HG02763 (cell line): ENCODE results near the gene RAD51B.
"Not testable (repeated sequence)": the region's sequence is repeated elsewhere in the genome, so short reads cannot be mapped to it uniquely, and the experiment has no call there.

Experiments used
- ATAC-seq: cut with Tn5 transposase; IDR thresholded peaks from one replicate; pipeline ENCODE4 v1.9.1; 2021; ENCODE audit warnings: mild to moderate bottlenecking, moderate library complexity; ENCODE audit not compliant: unreplicated experiment

RAD51B gene

GRCh38 chr14:68284834-68285233, 465.3 kb downstream of the RAD51B start:
- ATAC-seq: no peak

- peak; percentile 36 for ATAC-seq
These were observed 466.0 kb downstream of the RAD51B start for GRCh38 chr14:68285421-68286179.

- ATAC-seq: no peak
These were observed 467.1 kb downstream of the RAD51B start for GRCh38 chr14:68286667-68287066.

GRCh38 chr14:68289452-68289851, 469.9 kb downstream of the RAD51B start:
- ATAC-seq: not testable (repeated sequence)

GRCh38 chr14:68291820-68292219, 472.2 kb downstream of the RAD51B start:
- ATAC-seq: no peak

GRCh38 chr14:68292441-68293215, 473.0 kb downstream of the RAD51B start:
- no peak for ATAC-seq

- no peak for ATAC-seq
These were observed 473.8 kb downstream of the RAD51B start for GRCh38 chr14:68293404-68293803.

- ATAC-seq: no peak
These were observed 475.8 kb downstream of the RAD51B start for GRCh38 chr14:68295316-68295816.

GRCh38 chr14:68297039-68297438, 477.5 kb downstream of the RAD51B start:
- ATAC-seq: no peak

- no peak for ATAC-seq
These were observed 478.4 kb downstream of the RAD51B start for GRCh38 chr14:68297876-68298468.

- ATAC-seq: no peak
These were observed 481.0 kb downstream of the RAD51B start for GRCh38 chr14:68300608-68301007.

- no peak for ATAC-seq
These were observed 481.6 kb downstream of the RAD51B start for GRCh38 chr14:68301219-68301618.

- ATAC-seq: not testable (repeated sequence)
These were observed 483.4 kb downstream of the RAD51B start for GRCh38 chr14:68302938-68303337.

GRCh38 chr14:68305738-68306137, 486.2 kb downstream of the RAD51B start:
- ATAC-seq: peak; percentile 29

GRCh38 chr14:68306265-68306933, 486.8 kb downstream of the RAD51B start:
- peak; percentile 64 for ATAC-seq

- ATAC-seq: no peak
These were observed 487.6 kb downstream of the RAD51B start for GRCh38 chr14:68306934-68307789.

GRCh38 chr14:68307790-68308168, 488.2 kb downstream of the RAD51B start:
- no peak for ATAC-seq

- no peak for ATAC-seq
These were observed 489.3 kb downstream of the RAD51B start for GRCh38 chr14:68308726-68309520.

GRCh38 chr14:68309616-68310015, 490.0 kb downstream of the RAD51B start:
- no peak for ATAC-seq
